NT2/D1 (cell line): Measurements from ENCODE around the gene PDCL3.

Source experiments
- DNase-seq: peaks from one replicate; pipeline ENCODE4 v3.0.0-alpha.2; 2011; ENCODE audit warnings: low read depth, low spot score
- H3K27me3 ChIP-seq: 2 replicates; pipeline ENCODE4 v1.6.0; 2011; ENCODE audit warnings: mild to moderate bottlenecking; ENCODE audit not compliant: insufficient read length, insufficient read depth
- H3K36me3 ChIP-seq: 2 replicates; pipeline ENCODE4 v1.6.1; 2011; ENCODE audit warnings: mild to moderate bottlenecking, low read length, mixed read lengths; ENCODE audit not compliant: insufficient read depth, insufficient read length
- H3K4me1 ChIP-seq: 2 replicates; pipeline ENCODE4 v1.5.1; 2011; ENCODE audit not compliant: insufficient read depth, insufficient read length
- H3K4me3 ChIP-seq: 2 replicates; pipeline ENCODE4 v1.5.1; 2011; ENCODE audit warnings: low read depth; ENCODE audit not compliant: insufficient read length
- H3K9ac ChIP-seq: 2 replicates; pipeline ENCODE4 v1.6.0; 2011; ENCODE audit warnings: low read depth; ENCODE audit not compliant: insufficient read length
- H3K9me3 ChIP-seq: 2 replicates; pipeline ENCODE4 v1.5.1; 2011; ENCODE audit warnings: mild to moderate bottlenecking, low read length; ENCODE audit not compliant: insufficient read depth
- SUZ12 ChIP-seq: IDR thresholded peaks from 2 replicates; pipeline ENCODE4 v1.6.1; 2011; ENCODE audit not compliant: insufficient read length, insufficient read depth; ENCODE audit errors: extremely low read depth
- YY1 ChIP-seq: IDR thresholded peaks from 2 replicates; pipeline ENCODE4 v1.6.1; 2011; ENCODE audit not compliant: insufficient read length, insufficient read depth
- ZNF274 ChIP-seq: IDR thresholded peaks from 2 replicates; pipeline ENCODE4 v1.6.1; 2011; ENCODE audit warnings: mild to moderate bottlenecking, low read depth, low read length

PDCL3 gene

DNA sequence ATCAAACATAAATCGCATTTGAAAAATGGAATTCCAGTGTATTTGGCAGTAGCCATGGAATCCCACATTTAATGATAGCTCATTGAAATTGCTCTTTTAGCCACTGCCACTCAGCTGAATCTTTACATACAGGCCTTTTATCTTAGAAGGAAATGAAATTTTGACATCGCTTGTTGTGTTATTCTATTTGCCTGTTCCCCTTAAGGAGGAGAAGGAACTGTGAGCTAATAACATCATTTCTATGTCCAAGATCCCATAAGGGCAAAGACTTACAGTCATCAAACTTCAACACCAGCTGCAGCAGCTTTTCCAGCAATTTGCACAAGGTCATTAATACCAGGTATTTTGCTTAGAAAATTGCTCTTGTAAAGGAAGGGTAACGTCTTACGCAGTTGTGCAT, 6.0 kb upstream of the PDCL3 start:
- no peak for TF ChIP-seq YY1
- no peak for TF ChIP-seq SUZ12
- no peak for TF ChIP-seq ZNF274
- no peak overlapping the region for H3K9ac ChIP-seq
- peaks cover 1% of the 10 kb centered on the region for H3K4me1 ChIP-seq
- H3K27me3 ChIP-seq, result no peaks in the 10 kb centered on the region
- H3K9me3 ChIP-seq, result no peaks in the 10 kb centered on the region
- no peaks in the 10 kb centered on the region for H3K36me3 ChIP-seq
- H3K4me3 ChIP-seq, result no peak overlapping the region
- DNase-seq, result no peak

DNA sequence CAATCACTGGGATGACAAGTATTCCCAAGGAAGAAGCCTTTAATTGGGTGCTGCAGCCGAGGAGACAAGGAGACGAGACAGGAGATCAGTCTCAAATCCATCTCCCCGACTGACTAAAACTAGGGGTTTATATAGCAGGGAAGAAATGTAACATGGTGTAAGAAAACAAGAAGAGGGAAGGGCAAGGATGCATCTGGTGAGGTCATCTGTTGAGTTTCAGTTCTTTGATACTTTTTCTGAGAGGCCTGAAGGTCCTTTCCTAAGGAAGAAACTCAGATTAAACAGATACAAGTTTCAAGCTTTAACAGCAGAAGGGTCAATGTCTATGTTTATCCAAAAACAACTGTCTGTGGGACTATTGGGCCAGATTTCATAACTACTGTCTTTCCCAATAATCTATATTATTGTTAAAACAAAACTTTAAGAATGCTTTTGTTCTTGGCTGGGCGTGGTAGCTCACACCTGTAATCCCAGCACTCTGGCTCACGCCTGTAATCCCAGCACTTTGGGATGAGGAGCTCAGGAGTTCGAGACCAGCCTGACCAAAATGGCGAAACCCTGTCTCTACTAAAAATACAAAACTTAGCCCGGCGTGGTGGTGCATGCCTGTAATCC, 2.5 kb upstream of the PDCL3 start:
- TF ChIP-seq ZNF274, result no peak
- no peak for TF ChIP-seq YY1
- no peak for TF ChIP-seq SUZ12
- no peak overlapping the region for H3K9ac ChIP-seq
- no peak overlapping the region for H3K4me3 ChIP-seq
- H3K9me3 ChIP-seq, result no peaks in the 10 kb centered on the region
- no peak for DNase-seq
- H3K36me3 ChIP-seq, result peaks cover 3% of the 10 kb centered on the region
- no peaks in the 10 kb centered on the region for H3K27me3 ChIP-seq
- H3K4me1 ChIP-seq, result peaks cover 4% of the 10 kb centered on the region

GRCh38 chr2:100561191-100561590, 1.6 kb upstream of the PDCL3 start:
- no peak for DNase-seq
- Histone ChIP-seq H3K4me3 (no peak overlapping the region), H3K9me3 (no peaks in the 10 kb centered on the region), H3K27me3 (no peaks in the 10 kb centered on the region), H3K9ac (peak overlapping the region; percentile 26), H3K4me1 (peaks cover 4% of the 10 kb centered on the region), H3K36me3 (peaks cover 6% of the 10 kb centered on the region)
- TF ChIP-seq ZNF274 (no peak), YY1 (no peak), SUZ12 (no peak)

GRCh38 chr2:100563407-100564247, 834 bp downstream of the PDCL3 start:
- Histone ChIP-seq H3K36me3 (peaks cover 30% of the 10 kb centered on the region), H3K9ac (peak overlapping the region; percentile 81), H3K27me3 (no peaks in the 10 kb centered on the region), H3K4me1 (peaks cover 4% of the 10 kb centered on the region), H3K9me3 (no peaks in the 10 kb centered on the region), H3K4me3 (peak overlapping the region; percentile 88)
- TF ChIP-seq SUZ12 (no peak), YY1 (no peak), ZNF274 (no peak)
- no peak for DNase-seq

GRCh38 chr2:100568989-100569388, 6.2 kb downstream of the PDCL3 start:
- no peaks in the 10 kb centered on the region for H3K9me3 ChIP-seq
- H3K27me3 ChIP-seq, result no peaks in the 10 kb centered on the region
- H3K4me3 ChIP-seq, result no peak overlapping the region
- peaks cover 75% of the 10 kb centered on the region for H3K36me3 ChIP-seq
- no peaks in the 10 kb centered on the region for H3K4me1 ChIP-seq
- H3K9ac ChIP-seq, result no peak overlapping the region
- TF ChIP-seq SUZ12 (no peak), YY1 (no peak), ZNF274 (no peak)
- no peak for DNase-seq

DNA sequence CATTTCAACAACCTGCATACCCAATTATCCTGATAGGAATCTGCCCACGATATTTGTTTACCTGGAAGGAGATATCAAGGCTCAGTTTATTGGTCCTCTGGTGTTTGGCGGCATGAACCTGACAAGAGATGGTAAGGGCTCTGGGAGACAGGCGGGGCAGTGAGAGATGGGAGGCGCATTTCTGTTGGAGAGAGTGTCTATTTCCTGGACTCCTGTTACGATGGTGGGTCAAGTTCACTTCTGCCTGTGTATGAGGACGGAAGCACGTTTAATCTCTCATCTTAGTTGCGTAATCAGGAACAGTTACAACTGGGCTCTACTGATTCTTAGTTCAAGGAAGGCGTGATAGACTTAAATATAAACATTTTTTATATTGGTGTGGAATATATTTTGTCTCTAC, 8.9 kb downstream of the PDCL3 start:
- no peak for DNase-seq
- peaks cover 85% of the 10 kb centered on the region for H3K36me3 ChIP-seq
- no peaks in the 10 kb centered on the region for H3K4me1 ChIP-seq
- no peaks in the 10 kb centered on the region for H3K9me3 ChIP-seq
- no peak overlapping the region for H3K4me3 ChIP-seq
- no peaks in the 10 kb centered on the region for H3K27me3 ChIP-seq
- H3K9ac ChIP-seq, result no peak overlapping the region
- no peak for TF ChIP-seq ZNF274
- TF ChIP-seq SUZ12, result no peak
- TF ChIP-seq YY1, result no peak

DNA sequence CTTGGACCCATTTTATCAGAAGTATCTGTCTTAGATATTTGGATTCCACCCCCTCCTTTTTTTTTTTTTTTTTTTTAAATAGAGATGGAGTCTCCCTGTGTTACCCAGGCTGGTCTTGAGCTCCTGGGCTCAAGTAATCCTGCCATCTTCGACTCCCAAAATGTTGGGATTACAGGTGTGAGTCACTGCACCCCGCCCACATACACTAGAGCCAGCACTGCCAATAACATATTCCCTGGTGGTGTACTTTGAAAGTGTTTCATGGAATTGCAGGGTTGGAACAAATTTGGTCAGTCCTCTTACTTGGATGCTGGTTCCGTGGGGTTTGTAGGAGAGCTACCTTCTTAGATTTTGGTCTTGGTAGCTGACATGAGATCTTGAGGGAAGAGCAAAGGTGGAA, 15.0 kb downstream of the PDCL3 start:
- no peaks in the 10 kb centered on the region for H3K27me3 ChIP-seq

More for the DNA sequence above, 15.0 kb downstream of the PDCL3 start:
- H3K9me3 ChIP-seq, result no peaks in the 10 kb centered on the region
- no peaks in the 10 kb centered on the region for H3K4me1 ChIP-seq
- no peak for DNase-seq
- H3K9ac ChIP-seq, result no peak overlapping the region
- no peak for TF ChIP-seq ZNF274
- TF ChIP-seq SUZ12, result no peak
- TF ChIP-seq YY1, result no peak
- H3K4me3 ChIP-seq, result no peak overlapping the region
- peaks cover 46% of the 10 kb centered on the region for H3K36me3 ChIP-seq
